ENCODE results near the gene CPEB4. TPM values are rescaled to one million over a fixed set of nuclear protein-coding genes. Genes with fewer than 3 reads are reported as not detected.

The CPEB4 gene
- total and polyA plus RNA-seq, 9 of the 15 experiments (the other 6 are each of a cell fraction or from before 2014, with no cell fraction given) = 7.4 to 21.3 (median 12.4) TPM

GRCh38 chr5:173878224-173878967, 9.8 kb upstream of the CPEB4 start (continued):
- TF ChIP-seq USF2 (CRISPR knock-in tag; IDR thresholded peaks at IDR 0.05) = no peak
- TF ChIP-seq, protein P1, sequence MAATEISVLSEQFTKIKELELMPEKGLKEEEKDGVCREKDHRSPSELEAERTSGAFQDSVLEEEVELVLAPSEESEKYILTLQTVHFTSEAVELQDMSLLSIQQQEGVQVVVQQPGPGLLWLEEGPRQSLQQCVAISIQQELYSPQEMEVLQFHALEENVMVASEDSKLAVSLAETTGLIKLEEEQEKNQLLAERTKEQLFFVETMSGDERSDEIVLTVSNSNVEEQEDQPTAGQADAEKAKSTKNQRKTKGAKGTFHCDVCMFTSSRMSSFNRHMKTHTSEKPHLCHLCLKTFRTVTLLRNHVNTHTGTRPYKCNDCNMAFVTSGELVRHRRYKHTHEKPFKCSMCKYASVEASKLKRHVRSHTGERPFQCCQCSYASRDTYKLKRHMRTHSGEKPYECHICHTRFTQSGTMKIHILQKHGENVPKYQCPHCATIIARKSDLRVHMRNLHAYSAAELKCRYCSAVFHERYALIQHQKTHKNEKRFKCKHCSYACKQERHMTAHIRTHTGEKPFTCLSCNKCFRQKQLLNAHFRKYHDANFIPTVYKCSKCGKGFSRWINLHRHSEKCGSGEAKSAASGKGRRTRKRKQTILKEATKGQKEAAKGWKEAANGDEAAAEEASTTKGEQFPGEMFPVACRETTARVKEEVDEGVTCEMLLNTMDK (IDR thresholded peaks at IDR 0.05; ENCODE audit: borderline replicate concordance, insufficient read depth, low read depth, low read length, poor library complexity, severe bottlenecking) = no peak
- no peak for TF ChIP-seq NR3C1 (CRISPR knock-in tag; IDR thresholded peaks at IDR 0.05)
- no peak for TF ChIP-seq HNRNPUL1 (IDR thresholded peaks at IDR 0.05; ENCODE audit: low read length)
- no peak for TF ChIP-seq HNRNPK (IDR thresholded peaks at IDR 0.05; ENCODE audit: low read depth, low read length, poor library complexity, severe bottlenecking)
- no peak for TF ChIP-seq ATF7 (IDR thresholded peaks at IDR 0.05)
- no peak for TF ChIP-seq ZNF133 (CRISPR knock-in tag; IDR thresholded peaks at IDR 0.05)
- no peak for TF ChIP-seq SMARCC2 (IDR thresholded peaks at IDR 0.05; ENCODE audit: low read depth)
- TF ChIP-seq, protein P2, sequence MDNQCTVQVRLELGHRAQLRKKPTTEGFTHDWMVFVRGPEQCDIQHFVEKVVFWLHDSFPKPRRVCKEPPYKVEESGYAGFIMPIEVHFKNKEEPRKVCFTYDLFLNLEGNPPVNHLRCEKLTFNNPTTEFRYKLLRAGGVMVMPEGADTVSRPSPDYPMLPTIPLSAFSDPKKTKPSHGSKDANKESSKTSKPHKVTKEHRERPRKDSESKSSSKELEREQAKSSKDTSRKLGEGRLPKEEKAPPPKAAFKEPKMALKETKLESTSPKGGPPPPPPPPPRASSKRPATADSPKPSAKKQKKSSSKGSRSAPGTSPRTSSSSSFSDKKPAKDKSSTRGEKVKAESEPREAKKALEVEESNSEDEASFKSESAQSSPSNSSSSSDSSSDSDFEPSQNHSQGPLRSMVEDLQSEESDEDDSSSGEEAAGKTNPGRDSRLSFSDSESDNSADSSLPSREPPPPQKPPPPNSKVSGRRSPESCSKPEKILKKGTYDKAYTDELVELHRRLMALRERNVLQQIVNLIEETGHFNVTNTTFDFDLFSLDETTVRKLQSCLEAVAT (IDR thresholded peaks at IDR 0.05) = no peak
- no peak for TF ChIP-seq AFF1 (IDR thresholded peaks at IDR 0.05; ENCODE audit: low read depth in 1 of 2, partially characterized antibody in 2 of 2)
- TF ChIP-seq, protein P3, sequence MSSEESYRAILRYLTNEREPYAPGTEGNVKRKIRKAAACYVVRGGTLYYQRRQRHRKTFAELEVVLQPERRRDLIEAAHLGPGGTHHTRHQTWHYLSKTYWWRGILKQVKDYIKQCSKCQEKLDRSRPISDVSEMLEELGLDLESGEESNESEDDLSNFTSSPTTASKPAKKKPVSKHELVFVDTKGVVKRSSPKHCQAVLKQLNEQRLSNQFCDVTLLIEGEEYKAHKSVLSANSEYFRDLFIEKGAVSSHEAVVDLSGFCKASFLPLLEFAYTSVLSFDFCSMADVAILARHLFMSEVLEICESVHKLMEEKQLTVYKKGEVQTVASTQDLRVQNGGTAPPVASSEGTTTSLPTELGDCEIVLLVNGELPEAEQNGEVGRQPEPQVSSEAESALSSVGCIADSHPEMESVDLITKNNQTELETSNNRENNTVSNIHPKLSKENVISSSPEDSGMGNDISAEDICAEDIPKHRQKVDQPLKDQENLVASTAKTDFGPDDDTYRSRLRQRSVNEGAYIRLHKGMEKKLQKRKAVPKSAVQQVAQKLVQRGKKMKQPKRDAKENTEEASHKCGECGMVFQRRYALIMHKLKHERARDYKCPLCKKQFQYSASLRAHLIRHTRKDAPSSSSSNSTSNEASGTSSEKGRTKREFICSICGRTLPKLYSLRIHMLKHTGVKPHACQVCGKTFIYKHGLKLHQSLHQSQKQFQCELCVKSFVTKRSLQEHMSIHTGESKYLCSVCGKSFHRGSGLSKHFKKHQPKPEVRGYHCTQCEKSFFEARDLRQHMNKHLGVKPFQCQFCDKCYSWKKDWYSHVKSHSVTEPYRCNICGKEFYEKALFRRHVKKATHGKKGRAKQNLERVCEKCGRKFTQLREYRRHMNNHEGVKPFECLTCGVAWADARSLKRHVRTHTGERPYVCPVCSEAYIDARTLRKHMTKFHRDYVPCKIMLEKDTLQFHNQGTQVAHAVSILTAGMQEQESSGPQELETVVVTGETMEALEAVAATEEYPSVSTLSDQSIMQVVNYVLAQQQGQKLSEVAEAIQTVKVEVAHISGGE (CRISPR knock-in tag; IDR thresholded peaks at IDR 0.05) = peak in 1 of 3 experiments; percentile 35; a peak in 2 of 6 replicates
